A673 (cell line): ENCODE data around the gene HCAR2. TPM values are rescaled to one million over a fixed set of nuclear protein-coding genes. Genes with fewer than 3 reads are reported as not detected.
"Not testable (repeated sequence)": the region's sequence is repeated elsewhere in the genome, so short reads cannot be mapped to it uniquely, and the experiment has no call there.

Experiments used
- Bru-seq: library from RNA; stranded (reverse); fragments of 400-500 nt; gene quantifications from one replicate; lab custom pipeline; 2021; lab: Mats Ljungman, UMichigan
- BruChase-seq, 2 experiments: library from RNA; stranded (reverse); fragments of 400-500 nt; gene quantifications; one replicate each; lab custom pipeline; 2021; lab: Mats Ljungman, UMichigan
- BruUV-seq: library from RNA; stranded (reverse); fragments of 400-500 nt; replicated peaks from 2 replicates; lab custom pipeline; 2021; lab: Mats Ljungman, UMichigan
- CTCF ChIA-PET: fragments of 300-600 bp; sonication (Branson Sonifier 250); formaldehyde crosslinking; loops from one replicate; lab custom pipeline; 2022; ENCODE audit warnings: antibody characterized with exemption; lab: Charles Lee
- POLR2A ChIA-PET: fragments of 300-600 bp; sonication (Branson Sonifier 250); formaldehyde crosslinking; loops from one replicate; lab custom pipeline; 2022; ENCODE audit warnings: antibody characterized with exemption; ENCODE audit not compliant: low non-redundant PET; lab: Charles Lee
- DNase-seq: peaks from one replicate; pipeline ENCODE4 v3.0.0-alpha.2; 2015; ENCODE audit warnings: low spot score
- H3K27ac ChIP-seq: fragments of 200-600 bp; sonication (generic); 2 replicates; pipeline ENCODE4 v1.5.1; 2016; ENCODE audit warnings: mixed run types, low read depth, mild to moderate bottlenecking, mixed read lengths, antibody characterized with exemption, low read length; ENCODE audit not compliant: poor library complexity, severe bottlenecking
- H3K27me3 ChIP-seq: fragments of 200-600 bp; sonication (generic); replicated peaks from 2 replicates; pipeline ENCODE4 v1.6.1; 2017; ENCODE audit warnings: mixed run types, low read depth, mild to moderate bottlenecking, mixed read lengths, antibody characterized with exemption, low read length; ENCODE audit not compliant: insufficient read depth, poor library complexity
- H3K36me3 ChIP-seq: fragments of 200-600 bp; sonication (generic); 2 replicates; pipeline ENCODE4 v1.6.1; 2016; ENCODE audit warnings: mixed run types, mild to moderate bottlenecking, mixed read lengths, antibody characterized with exemption, low read length; ENCODE audit not compliant: insufficient read depth, poor library complexity, severe bottlenecking
- H3K4me1 ChIP-seq: fragments of 200-600 bp; sonication (generic); 2 replicates; pipeline ENCODE4 v1.6.1; 2017; ENCODE audit warnings: mixed run types, mild to moderate bottlenecking, mixed read lengths, antibody characterized with exemption, low read length; ENCODE audit not compliant: insufficient read depth, poor library complexity, severe bottlenecking
- H3K4me3 ChIP-seq: fragments of 200-600 bp; sonication (generic); 2 replicates; pipeline ENCODE4 v1.5.1; 2016; ENCODE audit warnings: low read depth, mixed run types, mild to moderate bottlenecking, mixed read lengths, low read length; ENCODE audit not compliant: poor library complexity, severe bottlenecking
- H3K9me3 ChIP-seq: fragments of 200-600 bp; sonication (generic); 2 replicates; pipeline ENCODE4 v1.6.1; 2016; ENCODE audit warnings: mixed run types, low read depth, mild to moderate bottlenecking, mixed read lengths, antibody characterized with exemption, low read length; ENCODE audit not compliant: poor library complexity, severe bottlenecking
- CTCF ChIP-seq: fragments of 300-800, 200-600 bp; sonication (generic); conservative IDR thresholded peaks from 2 replicates; pipeline ENCODE4 v1.5.1; 2017; ENCODE audit warnings: low read depth, mild to moderate bottlenecking, antibody characterized with exemption, low read length, moderate library complexity, mixed read lengths
- EZH2 ChIP-seq: fragments of 200-600 bp; sonication (generic); IDR thresholded peaks from 2 replicates; pipeline ENCODE4 v1.6.1; 2017; ENCODE audit warnings: borderline replicate concordance, low read depth, mild to moderate bottlenecking, mixed read lengths, antibody characterized with exemption, low read length; ENCODE audit not compliant: poor library complexity, severe bottlenecking
- intact Hi-C: fragments of 100-400 bp; cut with micrococcal nuclease; formaldehyde crosslinking; loops from one replicate; pipeline ENCODE4 v1.10.0; 2022; ENCODE audit not compliant: unreplicated experiment
- long read RNA-seq: library from polyadenylated mRNA; stranded (forward); transcript quantifications from one replicate; pipeline ENCODE4 v2.0.0, GENCODE V29; 2022
- total RNA-seq: library from RNA; stranded (reverse); gene quantifications from 2 replicates; pipeline ENCODE4 v1.2.3, GENCODE V29; 2021

HCAR2 gene
- 0.24 and 0.34 TPM in 2 replicates for total RNA-seq
- Bru-seq, nascent RNA = not detected
- BruChase-seq, experiment 1, labeled RNA remaining after a 2-hour chase = percentile 36 among the genes with signal in this experiment
- percentile 5 among the genes with signal in this experiment for BruChase-seq, experiment 2, labeled RNA remaining after a 6-hour chase
- long read RNA-seq = 0 reads

GRCh38 chr12:122702890-122703611 lies at the start of gene HCAR2:
TSS of gene HCAR2 (minus strand) at chr12:122703357. CDS start at chr12:122703283, 74 bp downstream.
- H3K4me3 ChIP-seq, intact Hi-C loops, POLR2A ChIA-PET, BruUV-seq, DNase-seq, CTCF ChIA-PET, H3K9me3 ChIP-seq, H3K27me3 ChIP-seq, H3K36me3 ChIP-seq: not testable (repeated sequence)
- H3K27ac ChIP-seq = peak within 1 kb of the TSS; percentile 73
- peaks cover 20% of the 10 kb centered on the region for H3K4me1 ChIP-seq

GRCh38 chr12:122752464-122753318 lies 49.5 kb upstream of the HCAR2 start, which contains the start of gene DENR:
TSS of gene DENR (plus strand) at chr12:122752824. CDS start at chr12:122753702, 878 bp downstream.
- POLR2A ChIA-PET = interaction anchor here (0.6 kb wide), 1 partner anchor 251 kb away, joined by 3 read pairs; no protein-coding TSS in a partner anchor
- Histone ChIP-seq H3K27me3 (no peaks in the 10 kb centered on the region), H3K27ac (peak within 1 kb of the TSS; percentile 91), H3K4me3 (peak within 1 kb of the TSS; percentile 72), H3K4me1 (peaks cover 15% of the 10 kb centered on the region), H3K36me3 (peaks cover 39% of the 10 kb centered on the region), H3K9me3 (no peaks in the 10 kb centered on the region)
- CTCF ChIA-PET = interaction anchor here (1.0 kb wide), 1 partner anchor 115 kb away, joined by 3 read pairs; no protein-coding TSS in a partner anchor
- TF ChIP-seq EZH2 (no peak), CTCF (peak; percentile 93)
- no TSS peak for BruUV-seq
- intact Hi-C loops = loop anchor here (5.0 kb wide), 2 partner anchors 115 to 225 kb away; partner anchors contain the start of genes KNTC1 and RSRC2
- peak; percentile 98 for DNase-seq

- H3K27me3 ChIP-seq, DNase-seq, BruUV-seq, H3K27ac ChIP-seq, H3K4me3 ChIP-seq, H3K9me3 ChIP-seq, POLR2A ChIA-PET, CTCF ChIA-PET: not testable (repeated sequence)
- Histone ChIP-seq H3K36me3 (peaks cover 21% of the 10 kb centered on the region), H3K4me1 (peaks cover 15% of the 10 kb centered on the region)
- intact Hi-C loops = loop anchor here (5.0 kb wide), 2 partner anchors 114 to 224 kb away; partner anchors contain the start of genes KNTC1 and RSRC2
These were observed 47.8 kb upstream of the HCAR2 start for GRCh38 chr12:122750781-122751515.
